Measurements from ENCODE around the gene SLC27A2. TPM values are rescaled to one million over a fixed set of nuclear protein-coding genes. Genes with fewer than 3 reads are reported as not detected.

The SLC27A2 gene
- total and polyA plus RNA-seq, 4 donors: 80.2 to 504 (median 216) TPM

DNA sequence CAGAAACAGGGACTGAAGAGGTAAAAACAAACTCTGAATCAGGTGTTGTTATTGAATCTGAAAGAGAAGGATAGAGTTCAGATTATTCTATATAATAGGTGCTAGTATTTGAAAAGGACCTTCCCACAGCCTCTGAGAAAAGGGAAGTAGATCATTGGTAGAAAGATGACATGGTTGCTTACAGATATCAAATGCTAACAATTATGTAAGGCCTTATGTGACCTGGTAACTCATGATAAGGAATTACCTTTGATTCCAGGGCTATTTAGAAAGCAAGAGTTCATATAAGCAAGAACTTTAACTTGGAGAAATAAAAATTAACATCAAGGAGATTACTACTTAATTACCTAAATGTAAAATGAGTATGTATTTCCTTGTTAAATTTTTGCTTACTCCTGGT lies 7.6 kb downstream of the SLC27A2 start:
- peaks cover 15 to 52% (median 40%) of the 10 kb centered on the region in 4 donors for H3K4me1 ChIP-seq (ENCODE audit: control insufficient read depth in 4 of 4, insufficient read depth in 4 of 4, low read length in 3 of 4)
- H3K9me3 ChIP-seq (ENCODE audit: control insufficient read depth in 4 of 4, low read length in 3 of 4): no peaks in the 10 kb centered on the region
- TF ChIP-seq HNF4A (conservative IDR thresholded peaks at IDR 0.05) (no peak), NR2F2 (IDR thresholded peaks at IDR 0.05) (no peak), CTCF (IDR thresholded peaks at IDR 0.05; ENCODE audit: low read depth, low read length, missing input control) (no peak), YY1 (IDR thresholded peaks at IDR 0.05) (no peak), TAF1 (conservative IDR thresholded peaks at IDR 0.05) (no peak), FOXA2 (IDR thresholded peaks at IDR 0.05) (no peak), EGR1 (IDR thresholded peaks at IDR 0.05; ENCODE audit: low read depth in 2 of 2) (no peak), RAD21 (IDR thresholded peaks at IDR 0.05) (no peak), RXRA (IDR thresholded peaks at IDR 0.05) (no peak), ATF3 (IDR thresholded peaks at IDR 0.05) (no peak), ZBTB33 (IDR thresholded peaks at IDR 0.05) (no peak), FOXA1 (IDR thresholded peaks at IDR 0.05) (no peak), HNF4G (IDR thresholded peaks at IDR 0.05) (no peak), GABPA (IDR thresholded peaks at IDR 0.05 in 1 of 2, conservative IDR thresholded peaks at IDR 0.05 in 1 of 2) (no peak), JUND (IDR thresholded peaks at IDR 0.05) (no peak), SP1 (IDR thresholded peaks at IDR 0.05) (no peak)
- TF ChIP-seq, protein P1, sequence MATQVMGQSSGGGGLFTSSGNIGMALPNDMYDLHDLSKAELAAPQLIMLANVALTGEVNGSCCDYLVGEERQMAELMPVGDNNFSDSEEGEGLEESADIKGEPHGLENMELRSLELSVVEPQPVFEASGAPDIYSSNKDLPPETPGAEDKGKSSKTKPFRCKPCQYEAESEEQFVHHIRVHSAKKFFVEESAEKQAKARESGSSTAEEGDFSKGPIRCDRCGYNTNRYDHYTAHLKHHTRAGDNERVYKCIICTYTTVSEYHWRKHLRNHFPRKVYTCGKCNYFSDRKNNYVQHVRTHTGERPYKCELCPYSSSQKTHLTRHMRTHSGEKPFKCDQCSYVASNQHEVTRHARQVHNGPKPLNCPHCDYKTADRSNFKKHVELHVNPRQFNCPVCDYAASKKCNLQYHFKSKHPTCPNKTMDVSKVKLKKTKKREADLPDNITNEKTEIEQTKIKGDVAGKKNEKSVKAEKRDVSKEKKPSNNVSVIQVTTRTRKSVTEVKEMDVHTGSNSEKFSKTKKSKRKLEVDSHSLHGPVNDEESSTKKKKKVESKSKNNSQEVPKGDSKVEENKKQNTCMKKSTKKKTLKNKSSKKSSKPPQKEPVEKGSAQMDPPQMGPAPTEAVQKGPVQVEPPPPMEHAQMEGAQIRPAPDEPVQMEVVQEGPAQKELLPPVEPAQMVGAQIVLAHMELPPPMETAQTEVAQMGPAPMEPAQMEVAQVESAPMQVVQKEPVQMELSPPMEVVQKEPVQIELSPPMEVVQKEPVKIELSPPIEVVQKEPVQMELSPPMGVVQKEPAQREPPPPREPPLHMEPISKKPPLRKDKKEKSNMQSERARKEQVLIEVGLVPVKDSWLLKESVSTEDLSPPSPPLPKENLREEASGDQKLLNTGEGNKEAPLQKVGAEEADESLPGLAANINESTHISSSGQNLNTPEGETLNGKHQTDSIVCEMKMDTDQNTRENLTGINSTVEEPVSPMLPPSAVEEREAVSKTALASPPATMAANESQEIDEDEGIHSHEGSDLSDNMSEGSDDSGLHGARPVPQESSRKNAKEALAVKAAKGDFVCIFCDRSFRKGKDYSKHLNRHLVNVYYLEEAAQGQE (IDR thresholded peaks at IDR 0.05): no peak
- TF ChIP-seq, protein P2, sequence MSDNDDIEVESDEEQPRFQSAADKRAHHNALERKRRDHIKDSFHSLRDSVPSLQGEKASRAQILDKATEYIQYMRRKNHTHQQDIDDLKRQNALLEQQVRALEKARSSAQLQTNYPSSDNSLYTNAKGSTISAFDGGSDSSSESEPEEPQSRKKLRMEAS (IDR thresholded peaks at IDR 0.05): no peak
- H3K4me3 ChIP-seq (ENCODE audit: low read depth in 1 of 3, low read length in 3 of 3): no peak overlapping the region
- peaks cover 0 to 3% (median under 1%) of the 10 kb centered on the region in 4 donors for H3K36me3 ChIP-seq (ENCODE audit: control insufficient read depth in 4 of 4, insufficient read depth in 3 of 4, low read depth in 1 of 4, low read length in 3 of 4)
- no peak for DNase-seq (ENCODE audit: low spot score)
- H3K9ac ChIP-seq (ENCODE audit: low read depth in 1 of 2, low read length in 2 of 2): no peak overlapping the region
- no peaks in the 10 kb centered on the region for H3K27me3 ChIP-seq (ENCODE audit: control insufficient read depth in 4 of 4, insufficient read depth in 4 of 4, low read length in 3 of 4)
- H3K27ac ChIP-seq (ENCODE audit: low read depth in 1 of 2, low read length in 2 of 2): peak overlapping the region in 1 of 2 donors; percentile 22
